Airway epithelial cell (primary cell): ENCODE results near the gene F10. TPM values are rescaled to one million over a fixed set of nuclear protein-coding genes. Genes with fewer than 3 reads are reported as not detected.

Source experiments
- total RNA-seq: library from RNA; depleted of rRNA; stranded (reverse); fragments of >200 nt; gene quantifications from 2 replicates; pipeline ENCODE4 v1.2.3, GENCODE V29; 2015

Gene F10
- 0.21 TPM in 1 of 2 replicates, not detected in the other for total RNA-seq

GRCh38 chr13:113122550-113123225 lies at the start of gene F10:
TSS of gene F10 (plus strand) at chr13:113122799. CDS start at chr13:113122856, 57 bp downstream.

GRCh38 chr13:113105032-113105920 lies 17.3 kb upstream of the F10 start, which contains the start of gene F7:
TSS of gene F7 (plus strand) at chr13:113105791. CDS start at chr13:113105842, 51 bp downstream.

GRCh38 chr13:113157929-113158747 lies 35.5 kb downstream of the F10 start, which contains the start of gene PROZ:
TSS of gene PROZ (plus strand) at chr13:113158648. CDS start at chr13:113158661, 13 bp downstream.

Other genes starting within 250 kb of the F10 start
- gene MCF2L, start 153.6 kb upstream of the F10 start, total RNA-seq, result 1.7 TPM in 1 of 2 replicates, not detected in the other
- gene F7, start 17.0 kb upstream of the F10 start, total RNA-seq, result not detected in 2 replicates
- not detected in 2 replicates for gene PROZ, start 35.8 kb downstream of the F10 start, total RNA-seq
- 35.1 and 38.9 TPM in 2 replicates for gene PCID2, start 85.9 kb downstream of the F10 start, total RNA-seq
- 58.1 and 108 TPM in 2 replicates for gene CUL4A, start 86.8 kb downstream of the F10 start, total RNA-seq
- 152 and 184 TPM in 2 replicates for gene LAMP1, start 174.4 kb downstream of the F10 start, total RNA-seq
- 8.2 and 15.8 TPM in 2 replicates for gene GRTP1, start 241.3 kb downstream of the F10 start, total RNA-seq